ENCODE results near the gene RAPGEF4. TPM values are rescaled to one million over a fixed set of nuclear protein-coding genes. Genes with fewer than 3 reads are reported as not detected.

Gene RAPGEF4
- total RNA-seq, 4 donors from 2014 or later: 2.5 to 7.9 (median 4.6) TPM

Small RNA genes lying within 50 kb of the gene (small RNA-seq; reads per million reads assigned to genes)
- 0 reads per million in 4 donors for gene RF01210

Other genes with a start within 250 kb of the RAPGEF4 start
- gene PDK1, start 179.8 kb upstream of the RAPGEF4 start, total RNA-seq: 10 to 100 TPM in 2 of 4 donors, 1 to 10 TPM in 2; 9.4 to 19.3 (median 12.1) TPM

Measured in gastroesophageal sphincter (tissue), 4 donors.